Loucy (cell line): ENCODE measurements around the gene PRIMPOL.

Experiments
- CTCF ChIP-seq: fragments of 200-600 bp; sonication (generic); conservative IDR thresholded peaks from 2 replicates; pipeline ENCODE4 v1.5.1; 2014; ENCODE audit warnings: mild to moderate bottlenecking, antibody characterized with exemption, low read length
- EZH2phosphoT487 ChIP-seq: fragments of 200-600 bp; IDR thresholded peaks from 2 replicates; pipeline ENCODE4 v1.6.1; 2018; ENCODE audit warnings: antibody characterized with exemption, mild to moderate bottlenecking, moderate library complexity, borderline replicate concordance

GRCh38 chr4:184662236-184662635, 12.7 kb downstream of the PRIMPOL start:
- no peak for TF ChIP-seq CTCF
- no peak for TF ChIP-seq EZH2phosphoT487
